Astrocyte of the cerebellum (primary cell): ENCODE data around the gene AP2B1.
A peak's percentile ranks its signal among the peaks of the same experiment; 100 is the strongest.

Experiments
- DNase-seq: peaks from one replicate; pipeline ENCODE4 v3.0.0-alpha.2; 2011; ENCODE audit warnings: low read depth
- H3K4me3 ChIP-seq: 2 replicates; pipeline ENCODE4 v1.5.1; 2011; ENCODE audit warnings: mild to moderate bottlenecking, low read depth, low read length, moderate library complexity
- CTCF ChIP-seq: IDR thresholded peaks from 2 replicates; pipeline ENCODE4 v1.5.1; 2012; ENCODE audit warnings: low read length, low read depth, moderate library complexity, mild to moderate bottlenecking; ENCODE audit errors: missing control alignments
- in situ Hi-C: cut with HindIII; loops from 2 replicates; pipeline ENCODE4 v1.10.0; 2017; ENCODE audit warnings: low sequenced_read_pairs

AP2B1 gene

GRCh38 chr17:35752945-35753764 is 166.0 kb downstream of the AP2B1 start, which contains the start of gene GAS2L2:
Gene GAS2L2, minus strand, starts transcription at chr17:35753239. Its CDS starts 389 bp downstream, at chr17:35752850.
- H3K4me3 ChIP-seq, result no peak within 1 kb of the TSS
- in situ Hi-C loops, result no loop called here
- no peak for TF ChIP-seq CTCF
- DNase-seq, result no peak

- TF ChIP-seq CTCF, result no peak
- H3K4me3 ChIP-seq, result no peak overlapping the region
- DNase-seq, result no peak
- in situ Hi-C loops, result no loop called here
Observed at GRCh38 chr17:35757243-35757642, 170.1 kb downstream of the AP2B1 start.

GRCh38 chr17:35760587-35760986 is 173.5 kb downstream of the AP2B1 start, which contains the start of gene C17orf50:
Gene C17orf50, plus strand, starts transcription at chr17:35760887. Its CDS starts 55 bp downstream, at chr17:35760942.
- DNase-seq, result no peak
- in situ Hi-C loops, result no loop called here
- H3K4me3 ChIP-seq, result no peak within 1 kb of the TSS
- TF ChIP-seq CTCF, result no peak

GRCh38 chr17:35761601-35762000 is 174.5 kb downstream of the AP2B1 start:
- no peak for TF ChIP-seq CTCF
- DNase-seq, result no peak
- in situ Hi-C loops, result no loop called here
- no peak overlapping the region for H3K4me3 ChIP-seq

GRCh38 chr17:35763767-35764122 is 176.6 kb downstream of the AP2B1 start:
- H3K4me3 ChIP-seq, result peak overlapping the region; percentile 39
- in situ Hi-C loops, result no loop called here
- no peak for TF ChIP-seq CTCF
- DNase-seq, result no peak

- in situ Hi-C loops, result no loop called here
- DNase-seq, result peak; percentile 55
- TF ChIP-seq CTCF, result peak; percentile 89
- peak overlapping the region; percentile 39 for H3K4me3 ChIP-seq
Observed at GRCh38 chr17:35764123-35764991, 177.2 kb downstream of the AP2B1 start.
